Measurements from ENCODE around the gene RDH16. TPM values are rescaled to one million over a fixed set of nuclear protein-coding genes. Genes with fewer than 3 reads are reported as not detected.

RDH16 gene
- total and polyA plus RNA-seq, 4 donors = 0.11 to 0.68 (median 0.38) TPM

- Histone ChIP-seq H3K36me3 (ENCODE audit: control insufficient read depth in 4 of 4, insufficient read depth in 4 of 4, low read length in 4 of 4) (no peaks in the 10 kb centered on the region), H3K4me1 (ENCODE audit: control insufficient read depth in 5 of 5, insufficient read depth in 5 of 5, low read length in 5 of 5) (peaks cover 0 to 16% (median 5%) of the 10 kb centered on the region in 5 donors), H3K27ac (ENCODE audit: low read depth in 1 of 2, low read length in 1 of 2) (no peak overlapping the region), H3K9ac (ENCODE audit: insufficient read depth in 1 of 2, low read length in 2 of 2) (peak overlapping the region in 1 of 2 donors; percentile 49), H3K27me3 (ENCODE audit: control insufficient read depth in 3 of 3, insufficient read depth in 3 of 3, low read length in 2 of 3) (no peaks in the 10 kb centered on the region), H3K9me3 (ENCODE audit: control insufficient read depth in 4 of 4, insufficient read depth in 3 of 4, low read length in 3 of 4) (no peaks in the 10 kb centered on the region), H3K4me3 (no peak overlapping the region)
- DNase-seq (peak; percentile 57 to 93 (median 84)), ATAC-seq (ENCODE audit: insufficient read depth, low FRiP score) (peak; percentile 39)
- WGBS, 2 donors = 50 to 59% methylated on average over 2 of the region's 2 CpGs
- no peak for TF ChIP-seq CTCF (IDR thresholded peaks at IDR 0.05; ENCODE audit: control extremely low read depth, extremely low read depth)
These were observed 25.9 kb downstream of the RDH16 start for GRCh38 chr12:56931474-56931978.

DNA sequence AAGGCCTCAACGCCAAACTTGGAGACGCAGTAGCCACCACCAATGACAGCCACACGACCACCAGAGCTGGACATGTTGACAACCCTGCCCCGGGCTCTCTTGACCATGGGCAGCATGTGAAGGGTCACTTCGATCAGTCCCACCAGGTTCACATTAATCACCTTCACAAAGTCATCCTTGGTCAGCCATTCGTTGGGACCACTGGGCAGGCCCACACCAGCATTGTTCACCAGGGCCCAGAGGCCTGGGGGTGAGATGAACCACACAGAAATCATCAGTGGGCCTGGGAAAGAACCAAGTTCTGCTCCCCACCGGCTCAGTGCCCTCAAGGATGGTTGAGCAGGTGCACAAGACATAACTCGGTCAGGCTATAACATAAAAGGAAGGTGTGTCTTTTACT, 27.2 kb downstream of the RDH16 start:
- DNase-seq = no peak
- WGBS, 2 donors = 94 to 96% methylated on average over 8 of the region's 8 CpGs
- no peak for TF ChIP-seq CTCF (IDR thresholded peaks at IDR 0.05; ENCODE audit: control extremely low read depth, extremely low read depth)

DNA sequence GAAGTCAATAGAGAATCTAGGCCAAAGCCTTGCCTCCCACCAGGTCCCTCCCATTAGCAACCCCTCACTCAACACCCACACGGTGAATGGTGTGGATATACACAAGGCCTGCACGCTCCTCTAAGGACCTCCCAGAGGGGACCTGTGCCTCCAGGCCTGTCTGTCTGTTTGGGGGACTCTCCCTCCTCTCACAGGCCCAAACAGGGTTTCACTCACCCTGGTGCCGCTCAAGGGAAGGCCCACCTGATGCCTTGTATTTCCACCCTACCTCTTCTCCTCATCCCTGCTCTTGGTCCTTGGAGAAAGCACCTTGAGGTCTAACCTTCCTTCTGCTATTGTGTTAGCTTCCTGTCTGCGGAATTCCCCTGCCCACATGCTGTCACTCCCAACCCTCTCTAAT, 27.6 kb downstream of the RDH16 start:
- no peak for ATAC-seq (ENCODE audit: insufficient read depth, low FRiP score)
- WGBS, 2 donors = 92 to 97% methylated on average over 4 of the region's 4 CpGs
- no peak for TF ChIP-seq CTCF (IDR thresholded peaks at IDR 0.05; ENCODE audit: control extremely low read depth, extremely low read depth)
- no peaks in the 10 kb centered on the region for H3K9me3 ChIP-seq (ENCODE audit: control insufficient read depth in 4 of 4, insufficient read depth in 3 of 4, low read length in 3 of 4)
- no peak for DNase-seq
- H3K4me1 ChIP-seq (ENCODE audit: control insufficient read depth in 5 of 5, insufficient read depth in 5 of 5, low read length in 5 of 5) = peaks cover 0 to 16% (median 5%) of the 10 kb centered on the region in 5 donors
- H3K9ac ChIP-seq (ENCODE audit: insufficient read depth in 1 of 2, low read length in 2 of 2) = no peak overlapping the region
- H3K27ac ChIP-seq (ENCODE audit: low read depth in 1 of 2, low read length in 1 of 2) = no peak overlapping the region
- no peaks in the 10 kb centered on the region for H3K36me3 ChIP-seq (ENCODE audit: control insufficient read depth in 4 of 4, insufficient read depth in 4 of 4, low read length in 4 of 4)
- no peaks in the 10 kb centered on the region for H3K27me3 ChIP-seq (ENCODE audit: control insufficient read depth in 3 of 3, insufficient read depth in 3 of 3, low read length in 2 of 3)
- H3K4me3 ChIP-seq = no peak overlapping the region

More for the DNA sequence above, 27.2 kb downstream of the RDH16 start:
- no peak overlapping the region for H3K4me3 ChIP-seq
- peaks cover 0 to 16% (median 5%) of the 10 kb centered on the region in 5 donors for H3K4me1 ChIP-seq (ENCODE audit: control insufficient read depth in 5 of 5, insufficient read depth in 5 of 5, low read length in 5 of 5)
- H3K36me3 ChIP-seq (ENCODE audit: control insufficient read depth in 4 of 4, insufficient read depth in 4 of 4, low read length in 4 of 4) = no peaks in the 10 kb centered on the region
- no peak overlapping the region for H3K9ac ChIP-seq (ENCODE audit: insufficient read depth in 1 of 2, low read length in 2 of 2)
- H3K9me3 ChIP-seq (ENCODE audit: control insufficient read depth in 4 of 4, insufficient read depth in 3 of 4, low read length in 3 of 4) = no peaks in the 10 kb centered on the region
- H3K27me3 ChIP-seq (ENCODE audit: control insufficient read depth in 3 of 3, insufficient read depth in 3 of 3, low read length in 2 of 3) = no peaks in the 10 kb centered on the region
- no peak for ATAC-seq (ENCODE audit: insufficient read depth, low FRiP score)
- H3K27ac ChIP-seq (ENCODE audit: low read depth in 1 of 2, low read length in 1 of 2) = no peak overlapping the region

DNA sequence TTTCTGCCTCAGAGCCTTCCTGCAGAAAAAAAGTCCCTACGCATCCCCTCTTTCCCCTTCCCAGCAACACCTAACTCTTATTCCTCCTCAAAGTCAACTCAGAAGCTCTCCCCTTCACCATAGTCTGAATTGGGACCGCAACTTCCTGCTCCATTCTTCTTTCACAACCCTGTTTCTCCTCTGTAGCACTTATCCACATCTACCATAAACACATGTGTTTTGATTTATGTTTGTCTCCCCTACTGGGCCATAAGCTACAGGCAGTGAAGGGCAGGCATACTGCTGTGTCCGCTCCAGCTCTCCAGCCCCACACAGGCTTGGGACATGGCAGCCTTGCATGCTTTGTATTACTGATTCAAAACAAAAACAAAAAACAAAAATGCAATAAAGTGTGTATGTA, 29.1 kb downstream of the RDH16 start:
- Histone ChIP-seq H3K4me3 (no peak overlapping the region), H3K9me3 (ENCODE audit: control insufficient read depth in 4 of 4, insufficient read depth in 3 of 4, low read length in 3 of 4) (peaks cover 0 to 2% (median 0%) of the 10 kb centered on the region in 4 donors), H3K4me1 (ENCODE audit: control insufficient read depth in 5 of 5, insufficient read depth in 5 of 5, low read length in 5 of 5) (peaks cover 0 to 16% (median 5%) of the 10 kb centered on the region in 5 donors), H3K9ac (ENCODE audit: insufficient read depth in 1 of 2, low read length in 2 of 2) (no peak overlapping the region), H3K36me3 (ENCODE audit: control insufficient read depth in 4 of 4, insufficient read depth in 4 of 4, low read length in 4 of 4) (no peaks in the 10 kb centered on the region), H3K27me3 (ENCODE audit: control insufficient read depth in 3 of 3, insufficient read depth in 3 of 3, low read length in 2 of 3) (no peaks in the 10 kb centered on the region), H3K27ac (ENCODE audit: low read depth in 1 of 2, low read length in 1 of 2) (no peak overlapping the region)
- WGBS, 2 donors = 52 to 62% methylated on average over 3 of the region's 3 CpGs
- TF ChIP-seq CTCF (IDR thresholded peaks at IDR 0.05; ENCODE audit: control extremely low read depth, extremely low read depth) = no peak
- DNase-seq (peak in 2 of 3 donors; percentile 18 to 36), ATAC-seq (ENCODE audit: insufficient read depth, low FRiP score) (no peak)

All from lung (tissue), 12 donors.